ENCODE measurements around the gene SDCBP2.

SDCBP2 gene

DNA sequence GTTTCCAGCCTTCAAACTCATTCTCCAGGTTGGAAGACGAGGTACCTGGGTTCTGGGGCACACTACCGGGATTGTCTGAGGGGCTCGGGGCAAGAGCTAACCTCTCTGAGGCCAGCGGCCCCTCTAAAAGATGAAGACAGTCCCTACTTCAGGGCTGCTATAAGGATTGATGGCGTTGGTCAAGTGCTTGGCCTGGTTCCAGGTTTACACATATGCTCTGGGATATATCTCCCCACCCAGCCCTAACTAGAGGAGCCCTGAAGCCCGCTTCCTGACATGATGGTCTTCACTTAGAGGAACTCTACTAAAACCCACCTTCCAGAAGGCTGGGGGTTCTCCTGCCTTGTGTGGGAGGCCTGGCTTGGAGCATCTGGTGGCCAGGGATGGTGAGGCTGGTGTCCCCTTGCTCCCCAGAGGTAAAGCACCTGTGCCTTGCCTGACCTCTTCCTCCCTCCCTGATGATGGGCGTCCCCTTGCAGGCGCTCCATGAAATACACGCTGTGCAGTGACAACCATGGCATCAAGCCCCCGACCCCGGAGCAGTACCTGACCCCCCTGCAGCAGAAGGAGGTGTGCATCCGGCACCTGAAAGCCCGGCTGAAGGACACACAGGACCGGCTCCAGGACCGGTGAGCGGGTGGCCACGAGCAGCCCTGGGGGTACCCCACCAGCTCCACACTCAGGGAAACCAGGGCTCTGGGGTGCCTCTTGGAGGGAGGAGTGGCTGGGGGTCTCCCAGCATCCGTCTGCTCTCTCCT is 28.7 kb downstream of the SDCBP2 start:
- in situ Hi-C loops (cut with HindIII; ENCODE audit: low sequenced_read_pairs), result no loop called here
- DNase-seq (ENCODE audit: low read depth), result no peak
- H3K4me3 ChIP-seq (ENCODE audit: low read depth, low read length), result no peak overlapping the region
- TF ChIP-seq CTCF (IDR thresholded peaks at IDR 0.05; ENCODE audit: low read depth, low read length, missing control alignments), result no peak

DNA sequence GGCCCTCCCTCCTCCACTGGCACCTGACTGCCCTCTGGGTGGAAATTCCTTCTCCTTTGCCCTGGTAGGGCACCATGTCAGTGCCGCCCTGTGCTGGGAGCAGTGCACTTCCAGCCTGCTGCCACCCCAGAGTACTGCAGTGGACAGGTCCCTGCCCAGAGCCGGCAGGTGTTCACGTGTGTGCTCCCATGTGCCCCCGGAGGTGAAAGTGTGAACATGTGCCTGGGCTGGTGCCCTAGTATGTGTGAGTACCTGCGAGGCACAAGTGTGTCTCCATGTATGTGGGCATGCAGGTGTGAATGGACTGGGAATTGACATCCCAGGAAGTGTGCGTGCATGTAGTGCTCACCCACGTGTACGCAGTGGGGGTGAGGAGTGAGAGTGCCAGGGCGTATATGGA is 29.4 kb downstream of the SDCBP2 start:
- H3K4me3 ChIP-seq (ENCODE audit: low read depth, low read length), result no peak overlapping the region
- peak; percentile 14 for TF ChIP-seq CTCF (IDR thresholded peaks at IDR 0.05; ENCODE audit: low read depth, low read length, missing control alignments)
- in situ Hi-C loops (cut with HindIII; ENCODE audit: low sequenced_read_pairs), result no loop called here
- DNase-seq (ENCODE audit: low read depth), result no peak

DNA sequence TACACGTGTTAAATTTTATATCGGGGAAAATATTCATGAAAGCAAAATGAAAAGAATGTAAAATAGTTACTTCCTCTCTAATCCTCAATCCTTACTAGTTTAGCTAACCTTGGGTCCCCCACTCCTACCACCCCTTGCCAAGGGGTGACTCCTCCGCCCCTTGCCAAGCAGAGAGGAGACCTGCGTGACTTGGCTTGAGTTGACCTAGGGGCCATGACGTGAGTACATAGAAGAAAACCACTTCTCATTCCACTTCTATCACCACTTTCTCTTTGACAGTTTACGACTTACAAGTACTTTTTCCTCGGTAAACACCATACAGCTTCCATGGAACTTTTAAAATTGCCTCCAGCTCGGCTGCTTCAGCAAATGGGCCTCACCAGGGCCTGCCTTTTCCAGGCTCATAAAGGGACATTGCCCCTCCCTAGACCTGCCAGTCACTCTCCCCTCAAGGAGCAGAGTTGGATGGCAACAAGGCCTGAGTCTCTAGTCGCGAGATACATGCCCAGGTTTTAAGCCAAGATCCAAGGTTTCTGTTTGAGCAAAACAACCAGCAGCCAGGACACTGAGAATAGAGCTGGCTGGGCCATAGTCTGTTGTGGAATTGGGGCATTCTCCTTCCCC is 29.9 kb downstream of the SDCBP2 start:
- DNase-seq (ENCODE audit: low read depth), result no peak
- in situ Hi-C loops (cut with HindIII; ENCODE audit: low sequenced_read_pairs), result no loop called here
- no peak for TF ChIP-seq CTCF (IDR thresholded peaks at IDR 0.05; ENCODE audit: low read depth, low read length, missing control alignments)

GRCh38 chr20:1298166-1298565 is 30.8 kb downstream of the SDCBP2 start:
- no peak for TF ChIP-seq CTCF (IDR thresholded peaks at IDR 0.05; ENCODE audit: low read depth, low read length, missing control alignments)

More for the DNA sequence above, 29.9 kb downstream of the SDCBP2 start:
- no peak overlapping the region for H3K4me3 ChIP-seq (ENCODE audit: low read depth, low read length)

DNA sequence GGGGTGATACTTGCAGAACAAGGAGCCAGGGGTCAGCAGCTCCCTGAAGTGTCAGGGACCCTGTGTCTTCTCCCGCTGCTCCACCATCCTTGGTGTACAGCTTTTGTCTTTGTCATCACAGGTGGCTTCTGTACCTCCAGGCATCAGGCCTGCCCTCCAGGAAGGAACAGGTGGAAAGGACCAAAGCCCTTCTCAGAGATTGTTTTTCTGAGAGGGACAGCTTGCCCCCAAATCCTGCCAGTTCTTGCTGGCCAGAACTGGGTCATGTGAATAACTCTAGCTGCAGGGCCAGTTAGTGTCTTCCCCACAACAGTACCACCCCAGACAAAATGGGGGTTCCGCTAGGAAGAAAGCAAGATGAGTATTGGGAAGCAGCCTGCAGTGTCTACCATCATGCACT is 31.5 kb downstream of the SDCBP2 start:
- TF ChIP-seq CTCF (IDR thresholded peaks at IDR 0.05; ENCODE audit: low read depth, low read length, missing control alignments), result no peak
- in situ Hi-C loops (cut with HindIII; ENCODE audit: low sequenced_read_pairs), result no loop called here
- no peak overlapping the region for H3K4me3 ChIP-seq (ENCODE audit: low read depth, low read length)
- no peak for DNase-seq (ENCODE audit: low read depth)

More at GRCh38 chr20:1298166-1298565, 30.8 kb downstream of the SDCBP2 start:
- H3K4me3 ChIP-seq (ENCODE audit: low read depth, low read length), result no peak overlapping the region
- no peak for DNase-seq (ENCODE audit: low read depth)
- in situ Hi-C loops (cut with HindIII; ENCODE audit: low sequenced_read_pairs), result no loop called here

GRCh38 chr20:1296922-1297321 is 32.0 kb downstream of the SDCBP2 start:
- TF ChIP-seq CTCF (IDR thresholded peaks at IDR 0.05; ENCODE audit: low read depth, low read length, missing control alignments), result no peak
- in situ Hi-C loops (cut with HindIII; ENCODE audit: low sequenced_read_pairs), result no loop called here
- H3K4me3 ChIP-seq (ENCODE audit: low read depth, low read length), result no peak overlapping the region
- no peak for DNase-seq (ENCODE audit: low read depth)

All from astrocyte of the cerebellum (primary cell).